ENCODE results near the gene NTM.

NTM gene

GRCh38 chr11:132022733-132023478 lies 652.5 kb downstream of the NTM start:
- no peak for DNase-seq (ENCODE audit: extremely low read depth in 1 of 2, low read depth in 1 of 2)

GRCh38 chr11:132024587-132025295 lies 654.3 kb downstream of the NTM start:
- DNase-seq (ENCODE audit: extremely low read depth in 1 of 2, low read depth in 1 of 2) = no peak

GRCh38 chr11:132026746-132027145 lies 656.3 kb downstream of the NTM start:
- no peak for DNase-seq (ENCODE audit: extremely low read depth in 1 of 2, low read depth in 1 of 2)

- no peak for DNase-seq (ENCODE audit: extremely low read depth in 1 of 2, low read depth in 1 of 2)
These were observed 658.2 kb downstream of the NTM start for GRCh38 chr11:132028380-132029240.

GRCh38 chr11:132030896-132031295 lies 660.5 kb downstream of the NTM start:
- no peak for DNase-seq (ENCODE audit: extremely low read depth in 1 of 2, low read depth in 1 of 2)

GRCh38 chr11:132032555-132032954 lies 662.1 kb downstream of the NTM start:
- no peak for DNase-seq (ENCODE audit: extremely low read depth in 1 of 2, low read depth in 1 of 2)

GRCh38 chr11:132033051-132033450 lies 662.6 kb downstream of the NTM start:
- DNase-seq (ENCODE audit: extremely low read depth in 1 of 2, low read depth in 1 of 2) = no peak

GRCh38 chr11:132035228-132035627 lies 664.8 kb downstream of the NTM start:
- DNase-seq (ENCODE audit: extremely low read depth in 1 of 2, low read depth in 1 of 2) = no peak

GRCh38 chr11:132035766-132036165 lies 665.4 kb downstream of the NTM start:
- DNase-seq (ENCODE audit: extremely low read depth in 1 of 2, low read depth in 1 of 2) = no peak

GRCh38 chr11:132036220-132036619 lies 665.8 kb downstream of the NTM start:
- no peak for DNase-seq (ENCODE audit: extremely low read depth in 1 of 2, low read depth in 1 of 2)

GRCh38 chr11:132036746-132037466 lies 666.5 kb downstream of the NTM start:
- DNase-seq (ENCODE audit: extremely low read depth in 1 of 2, low read depth in 1 of 2) = no peak

- no peak for DNase-seq (ENCODE audit: extremely low read depth in 1 of 2, low read depth in 1 of 2)
These were observed 667.0 kb downstream of the NTM start for GRCh38 chr11:132037467-132037862.

GRCh38 chr11:132037956-132038355 lies 667.5 kb downstream of the NTM start:
- no peak for DNase-seq (ENCODE audit: extremely low read depth in 1 of 2, low read depth in 1 of 2)

- no peak for DNase-seq (ENCODE audit: extremely low read depth in 1 of 2, low read depth in 1 of 2)
These were observed 669.1 kb downstream of the NTM start for GRCh38 chr11:132039521-132039920.

- DNase-seq (ENCODE audit: extremely low read depth in 1 of 2, low read depth in 1 of 2) = no peak
These were observed 671.9 kb downstream of the NTM start for GRCh38 chr11:132042296-132042695.

GRCh38 chr11:132043714-132044113 lies 673.3 kb downstream of the NTM start:
- DNase-seq (ENCODE audit: extremely low read depth in 1 of 2, low read depth in 1 of 2) = no peak

- DNase-seq (ENCODE audit: extremely low read depth in 1 of 2, low read depth in 1 of 2) = no peak
These were observed 674.7 kb downstream of the NTM start for GRCh38 chr11:132045107-132045506.

GRCh38 chr11:132046288-132046865 lies 676.0 kb downstream of the NTM start:
- no peak for DNase-seq (ENCODE audit: extremely low read depth in 1 of 2, low read depth in 1 of 2)

GRCh38 chr11:132047167-132047566 lies 676.8 kb downstream of the NTM start:
- no peak for DNase-seq (ENCODE audit: extremely low read depth in 1 of 2, low read depth in 1 of 2)

- no peak for DNase-seq (ENCODE audit: extremely low read depth in 1 of 2, low read depth in 1 of 2)
These were observed 677.6 kb downstream of the NTM start for GRCh38 chr11:132048040-132048439.

Measured in stimulated activated CD8-positive, alpha-beta memory T cell treated with anti-CD3 and anti-CD28 coated beads, Interleukin-7, amount 100 ng/mL, for 48 hours (primary cell).